K562 (cell line): Measurements from ENCODE around the gene CMSS1. TPM values are rescaled to one million over a fixed set of nuclear protein-coding genes. Genes with fewer than 3 reads are reported as not detected.
A peak's percentile ranks its signal among the peaks of the same experiment; 100 is the strongest.

Source experiments
- ATAC-seq: fragments of 200-7000 bp; cut with Tn5 transposase; 3 replicates; pipeline ENCODE4 v1.9.1; 2020; ENCODE audit warnings: moderate library complexity
- BruUV-seq: library from RNA; stranded (reverse); fragments of 400-500 nt; replicated peaks from 2 replicates; lab custom pipeline; 2021; lab: Mats Ljungman, UMichigan
- CTCF ChIA-PET: fragments of 300-600 bp; formaldehyde crosslinking; extraction: SDS; loops from one replicate; lab custom pipeline; 2021; ENCODE audit warnings: low intra/inter-chr PET ratio; lab: Yijun Ruan, JAX
- POLR2A ChIA-PET: fragments of 300-600, 350-650 bp; sonication (Branson Sonifier 250); formaldehyde crosslinking; extraction: SDS; loops from one replicate; lab custom pipeline; 2021; ENCODE audit warnings: antibody characterized with exemption, inconsistent platforms; lab: Yijun Ruan, JAX
- DNase-seq, 4 experiments: peaks; one replicate each; pipeline versions ENCODE4 v3.0.0 to v3.0.0-alpha.2; 2011 to 2018; ENCODE audit warnings: low spot score in 3 of 4, mixed read lengths in 3 of 4; ENCODE audit errors: extremely low read depth in 1 of 4
- FAIRE-seq: peaks from 2 replicates; lab custom pipeline; 2011; peaks lifted over from hg19 to GRCh38; lab: Jason Lieb, UNC
- H2AFZ ChIP-seq: 2 replicates; pipeline ENCODE4 v1.6.0; 2011; ENCODE audit warnings: low read depth, low read length, control low read depth, inconsistent platforms
- H3K27ac ChIP-seq: fragments of 200-600 bp; 3 replicates; pipeline ENCODE4 v1.8.0; 2011; ENCODE audit warnings: low read depth, mild to moderate bottlenecking, control low read depth, inconsistent platforms, low read length, moderate library complexity, mixed read lengths; ENCODE audit errors: extremely low read depth
- H3K27me3 ChIP-seq, 2 experiments: fragments of 300-600 bp in 1 of 2; 2 replicates in 1 of 2; 3 replicates in 1 of 2; pipeline versions ENCODE4 v1.6.0 to v1.8.0; 2011; ENCODE audit warnings: inconsistent platforms in 2 of 2, low read length in 2 of 2, mild to moderate bottlenecking in 1 of 2, mixed read lengths in 1 of 2, moderate library complexity in 1 of 2; ENCODE audit not compliant: control insufficient read depth in 2 of 2, insufficient read depth in 2 of 2
- H3K36me3 ChIP-seq: fragments of 300-600 bp; 3 replicates; pipeline ENCODE4 v1.8.0; 2011; ENCODE audit warnings: mild to moderate bottlenecking, low read length, inconsistent platforms; ENCODE audit not compliant: control insufficient read depth, insufficient read depth
- H3K4me1 ChIP-seq, 2 experiments: fragments of 200-600 bp in 1 of 2; replicated peaks in 1 of 2; 2 replicates in 1 of 2; 3 replicates in 1 of 2; pipeline versions ENCODE4 v1.5.1 to v1.8.0; 2011; ENCODE audit warnings: inconsistent platforms in 2 of 2, low read length in 2 of 2, mild to moderate bottlenecking in 1 of 2, mixed read lengths in 1 of 2, moderate library complexity in 1 of 2; ENCODE audit not compliant: control insufficient read depth in 2 of 2, insufficient read depth in 2 of 2
- H3K4me2 ChIP-seq: 2 replicates; pipeline ENCODE4 v1.6.1; 2011; ENCODE audit warnings: low read length, control low read depth, inconsistent platforms, mixed read lengths; ENCODE audit not compliant: insufficient read depth
- H3K4me3 ChIP-seq: fragments of 200-600 bp; sonication (generic), shearing (Covaris generic); 2 replicates; pipeline ENCODE4 v1.5.1; 2016; ENCODE audit warnings: control low read depth, inconsistent platforms
- H3K79me2 ChIP-seq: fragments of 200-600 bp; 3 replicates; pipeline ENCODE4 v1.8.0; 2011; ENCODE audit warnings: low read length, inconsistent platforms; ENCODE audit not compliant: control insufficient read depth, insufficient read depth
- H3K9ac ChIP-seq, 2 experiments: 2 replicates each; pipeline versions ENCODE4 v1.6.0 to v1.6.1; 2011; ENCODE audit warnings: low read depth in 2 of 2, low read length in 2 of 2, control low read depth in 1 of 2, inconsistent platforms in 1 of 2, mild to moderate bottlenecking in 1 of 2, mixed read lengths in 1 of 2; ENCODE audit not compliant: insufficient read depth in 1 of 2
- H3K9me1 ChIP-seq: one replicate; pipeline ENCODE4 v1.6.0; 2011; ENCODE audit warnings: inconsistent platforms, mild to moderate bottlenecking, low read length, moderate library complexity; ENCODE audit not compliant: control insufficient read depth, insufficient read depth
- H3K9me3 ChIP-seq: replicated peaks from 2 replicates; pipeline ENCODE4 v1.5.1; 2011; ENCODE audit warnings: low read depth, low read length, inconsistent platforms; ENCODE audit not compliant: control insufficient read depth, insufficient read depth
- H4K20me1 ChIP-seq: replicated peaks from 2 replicates; pipeline ENCODE4 v1.6.1; 2011; ENCODE audit warnings: low read length, inconsistent platforms, mixed read lengths; ENCODE audit not compliant: control insufficient read depth, insufficient read depth
- CBFA2T3 ChIP-seq: fragments of 450-650 bp; IDR thresholded peaks from 2 replicates; pipeline ENCODE4 v1.6.1; 2017
- CHD4 ChIP-seq: fragments of 200-600 bp; sonication (generic); IDR thresholded peaks from 3 replicates; pipeline ENCODE4 v1.6.1; 2012; ENCODE audit warnings: low read depth, mild to moderate bottlenecking, mixed read lengths, low read length, inconsistent platforms; ENCODE audit not compliant: insufficient read depth, insufficient replicate concordance, poor library complexity, severe bottlenecking
- HNRNPH1 ChIP-seq: fragments of 200-400 bp; formaldehyde crosslinking; optimal IDR thresholded peaks from 2 replicates; pipeline ENCODE3; 2017; ENCODE audit warnings: low read depth, mild to moderate bottlenecking, low read length, moderate library complexity
- JUN ChIP-seq, 2 experiments: sonication (generic) in 1 of 2; formaldehyde crosslinking in 1 of 2; IDR thresholded peaks; 2 replicates each; pipeline versions ENCODE4 v1.6.1 to v1.8.0; 2012 to 2022; ENCODE audit warnings: borderline replicate concordance in 2 of 2, mild to moderate bottlenecking in 2 of 2, improper control_type of control experiment in 1 of 2, low read depth in 1 of 2, low read length in 1 of 2, missing genetic modification reagents in 1 of 2
- RNF219 ChIP-seq: fragments of 250-450 bp; sonication (Bioruptor Pico); IDR thresholded peaks from 2 replicates; pipeline ENCODE4 v1.5.0; 2022; ENCODE audit warnings: mild to moderate bottlenecking
- ZNF224 ChIP-seq: sonication (generic); formaldehyde crosslinking; IDR thresholded peaks from 2 replicates; pipeline ENCODE4 v1.8.0; 2022; ENCODE audit warnings: mild to moderate bottlenecking, missing genetic modification reagents
- ZNF316 ChIP-seq: fragments of 450-650 bp; IDR thresholded peaks from 2 replicates; pipeline ENCODE4 v1.6.1; 2016
- ZNF717 ChIP-seq: fragments of 250-450 bp; sonication (Bioruptor Pico); IDR thresholded peaks from 2 replicates; pipeline ENCODE4 v1.5.0; 2021
- WGBS: fragments of 100-300 bp; shearing (Covaris generic); methylation state at CpG from one replicate; pipeline ENCODE4 v1.1.6; 2016; ENCODE audit warnings: low coverage, mixed read lengths; ENCODE audit not compliant: insufficient coverage; ENCODE audit errors: missing lambda C conversion rate; 5-methylcytosine and 5-hydroxymethylcytosine counted together
- in situ Hi-C: fragments of 300-500 bp; cut with MboI; formaldehyde crosslinking; loops from 4 replicates; pipeline ENCODE4 v1.15.0; 2018; ENCODE audit warnings: inconsistent platforms, mixed read lengths
- intact Hi-C: fragments of 100-400 bp; cut with micrococcal nuclease; formaldehyde crosslinking; loops from 2 replicates; pipeline ENCODE4 v1.14.2; 2022
- polyA plus RNA-seq, 8 experiments: library from polyadenylated mRNA; depleted of rRNA in 4 of 8; stranded (reverse) in 5 of 8; unstranded in 3 of 8; fragments of >200 nt; fragmentation: Nextera tagmentation in 2 of 8; fragmentation: Illumina TruSeq in 1 of 8; extraction: Ambion mirVana in 2 of 8; extraction: Trizol in 1 of 8; gene quantifications; 2 replicates each; pipeline versions ENCODE4 v1.2.1 to v1.2.3, GENCODE V29; 2011 to 2014; ENCODE audit warnings: inconsistent platforms in 1 of 8, missing spikeins in 1 of 8
- total RNA-seq, 7 experiments: library from RNA; depleted of rRNA in 6 of 7; stranded (reverse); fragments of >200 nt in 6 of 7; fragmentation: Illumina TruSeq in 2 of 7; extraction: Trizol in 2 of 7; gene quantifications; 2 replicates each; pipeline versions ENCODE4 v1.2.1 to v1.2.3, GENCODE V29; 2011 to 2021; ENCODE audit warnings: low replicate concordance in 1 of 7
- TF ChIP-seq, protein P1 (sequence below): sonication (generic); formaldehyde crosslinking; IDR thresholded peaks from 2 replicates; pipeline ENCODE4 v1.8.1; 2023; ENCODE audit warnings: mild to moderate bottlenecking, missing genetic modification reagents, moderate library complexity

Gene CMSS1
- total and polyA plus RNA-seq, 9 of the 15 experiments (the other 6 are each of a cell fraction or from before 2014, with no cell fraction given), result 46.9 to 109 (median 72.3) TPM

GRCh38 chr3:99907959-99908544 is 90.4 kb downstream of the CMSS1 start:
- H3K36me3 ChIP-seq, result no peaks in the 10 kb centered on the region
- ChIA-PET POLR2A (interaction anchor here (0.9 to 1.4 kb wide), 2 partner anchors 10 to 11 kb away, joined by 3 to 5 read pairs; no protein-coding TSS in a partner anchor), CTCF (no interaction called here)
- H3K27ac ChIP-seq, result no peak overlapping the region
- no peak overlapping the region for H2AFZ ChIP-seq
- H3K9ac ChIP-seq, result no peak overlapping the region
- ATAC-seq, result no peak
- intact Hi-C loops (no loop called here), in situ Hi-C loops (no loop called here)
- peaks cover 0 to 9% of the 10 kb centered on the region in 2 experiments; a peak in 2 of 5 replicates for H3K4me1 ChIP-seq
- H3K4me3 ChIP-seq, result no peak overlapping the region
- 50% methylated on average over 2 of the region's 2 CpGs for WGBS
- no TSS peak for BruUV-seq
- no peaks in the 10 kb centered on the region for H3K9me3 ChIP-seq
- H4K20me1 ChIP-seq, result no peaks in the 10 kb centered on the region
- no peaks in the 10 kb centered on the region for H3K27me3 ChIP-seq
- H3K79me2 ChIP-seq, result no peaks in the 10 kb centered on the region; the same call in 1 of the 3 replicates
- FAIRE-seq, result no peak
- no peaks in the 10 kb centered on the region for H3K9me1 ChIP-seq
- no peak overlapping the region for H3K4me2 ChIP-seq
- no peak for DNase-seq
- TF ChIP-seq CBFA2T3, result no peak
- no peak for TF ChIP-seq HNRNPH1
- TF ChIP-seq ZNF224, result no peak
- TF ChIP-seq, protein P1, sequence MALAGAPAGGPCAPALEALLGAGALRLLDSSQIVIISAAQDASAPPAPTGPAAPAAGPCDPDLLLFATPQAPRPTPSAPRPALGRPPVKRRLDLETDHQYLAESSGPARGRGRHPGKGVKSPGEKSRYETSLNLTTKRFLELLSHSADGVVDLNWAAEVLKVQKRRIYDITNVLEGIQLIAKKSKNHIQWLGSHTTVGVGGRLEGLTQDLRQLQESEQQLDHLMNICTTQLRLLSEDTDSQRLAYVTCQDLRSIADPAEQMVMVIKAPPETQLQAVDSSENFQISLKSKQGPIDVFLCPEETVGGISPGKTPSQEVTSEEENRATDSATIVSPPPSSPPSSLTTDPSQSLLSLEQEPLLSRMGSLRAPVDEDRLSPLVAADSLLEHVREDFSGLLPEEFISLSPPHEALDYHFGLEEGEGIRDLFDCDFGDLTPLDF, result no peak
- TF ChIP-seq JUN (IDR thresholded peaks at IDR 0.05; ENCODE audit: borderline replicate concordance, low read depth, low read length), result no peak
- TF ChIP-seq JUN (CRISPR knock-in tag; IDR thresholded peaks at IDR 0.05; ENCODE audit: borderline replicate concordance), result no peak
- peak; percentile 94 for TF ChIP-seq ZNF316
- no peak for TF ChIP-seq ZNF717
- TF ChIP-seq RNF219 (CRISPR knock-in tag), result no peak
- TF ChIP-seq CHD4, result no peak
